SKM-1 (cell line): ENCODE measurements around the gene TST.

Experiments used
- DNase-seq: peaks from one replicate; lab custom pipeline; 2025; ENCODE audit not compliant: unreplicated experiment; lab: John Stamatoyannopoulos, UW

Gene TST

DNA sequence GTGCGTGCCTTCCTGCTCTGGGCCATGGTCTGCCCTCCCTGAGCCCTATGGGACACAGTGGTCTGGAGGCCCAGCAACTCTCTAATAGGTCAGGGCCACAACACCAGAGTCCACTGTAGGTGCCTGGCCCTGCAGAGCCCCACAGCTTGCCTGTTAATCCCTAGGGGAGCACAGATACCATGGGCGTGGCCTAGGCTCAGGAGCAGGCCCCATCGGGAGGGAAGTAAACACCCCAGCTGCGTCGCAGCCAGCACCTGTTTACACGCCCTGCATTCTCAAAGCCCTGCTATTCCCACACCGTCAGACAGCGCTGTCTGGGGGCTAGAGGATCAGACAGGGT is 34.8 kb upstream of the TST start:
- no peak for DNase-seq

DNA sequence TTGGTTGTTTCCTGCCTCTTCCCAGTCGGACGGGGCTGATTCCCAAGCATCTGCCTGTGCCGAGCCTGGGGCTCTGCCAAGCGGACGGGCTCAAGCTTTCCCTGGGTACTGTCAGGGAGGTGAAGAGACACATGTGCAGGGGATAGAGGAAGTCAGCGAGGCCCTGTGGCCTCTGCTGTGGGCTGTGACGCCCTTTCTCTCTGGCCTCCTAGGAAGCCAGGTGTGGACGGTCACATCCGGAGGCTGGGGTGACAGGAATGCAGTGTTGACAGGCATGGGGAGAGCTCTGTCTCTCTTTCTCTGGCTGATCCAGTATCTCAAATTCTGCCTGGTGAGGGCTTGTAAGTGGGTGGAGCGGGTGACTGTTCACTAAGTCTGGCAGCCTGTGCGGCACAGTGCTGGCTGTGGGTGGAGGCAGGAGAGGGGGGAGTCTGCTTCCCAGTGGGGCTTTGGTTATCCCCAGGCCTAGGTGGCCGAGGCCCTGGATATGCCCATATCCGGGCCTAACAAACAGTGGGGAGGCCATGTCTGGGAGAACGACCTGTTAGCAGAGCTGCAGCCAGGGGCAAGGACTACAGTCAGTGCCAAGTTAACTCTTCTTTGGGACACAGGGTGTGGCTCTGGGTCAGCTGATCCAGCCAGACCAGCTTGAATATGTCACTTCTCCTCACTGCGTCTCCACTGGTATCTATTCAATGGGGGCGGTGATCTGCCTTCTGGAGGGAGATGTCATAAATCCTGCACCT is 34.2 kb upstream of the TST start:
- DNase-seq = no peak

GRCh38 chr22:37052386-37053309 is 33.4 kb upstream of the TST start:
- no peak for DNase-seq

- no peak for DNase-seq
These were observed 32.4 kb upstream of the TST start, which contains the start of gene KCTD17 for GRCh38 chr22:37051391-37052385. TSS of gene KCTD17 (plus strand) at chr22:37051742. CDS start at chr22:37051761, 19 bp downstream.

DNA sequence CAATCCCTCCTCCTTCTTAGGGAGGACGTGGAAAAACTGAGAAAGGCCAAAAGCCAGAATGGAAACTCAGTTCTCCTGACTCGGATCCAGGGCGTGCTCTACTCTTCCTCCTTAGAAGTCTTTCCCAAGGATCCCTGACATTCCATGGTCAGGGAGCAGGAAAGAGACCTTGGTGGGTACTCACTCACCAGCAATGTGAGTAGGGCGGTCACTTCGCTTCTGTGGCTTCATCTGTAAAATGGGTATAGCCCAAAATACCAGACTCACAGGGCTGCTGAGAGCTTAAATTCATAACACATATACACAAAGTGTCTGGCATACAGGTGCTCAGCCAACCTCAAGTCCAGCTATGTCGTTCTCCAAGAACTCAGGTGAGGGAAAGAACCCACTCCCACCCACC is 31.7 kb upstream of the TST start:
- DNase-seq = no peak

GRCh38 chr22:37049224-37049623 is 30.0 kb upstream of the TST start:
- DNase-seq = no peak

DNA sequence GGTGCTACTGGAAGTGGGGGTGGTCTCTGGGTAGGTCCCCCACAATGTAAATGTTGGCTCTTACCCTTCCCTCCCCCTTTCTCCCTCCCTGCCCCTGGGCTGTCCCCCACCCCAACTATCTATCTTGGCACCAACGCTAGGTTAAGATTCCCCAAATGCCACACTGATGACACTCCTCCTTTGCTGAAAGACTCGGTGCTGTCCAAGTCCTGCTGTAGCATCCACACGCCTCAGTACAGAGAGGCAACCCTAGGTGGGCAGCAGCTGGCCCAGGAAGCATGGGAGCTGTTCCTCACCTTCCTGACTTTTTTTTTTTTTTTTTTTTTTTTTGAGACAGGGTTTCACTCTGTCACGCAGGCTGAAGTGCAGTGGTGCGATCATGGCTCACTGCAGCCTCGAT is 28.9 kb upstream of the TST start:
- DNase-seq = no peak

- DNase-seq = no peak
These were observed 27.8 kb upstream of the TST start for GRCh38 chr22:37047006-37047405.

DNA sequence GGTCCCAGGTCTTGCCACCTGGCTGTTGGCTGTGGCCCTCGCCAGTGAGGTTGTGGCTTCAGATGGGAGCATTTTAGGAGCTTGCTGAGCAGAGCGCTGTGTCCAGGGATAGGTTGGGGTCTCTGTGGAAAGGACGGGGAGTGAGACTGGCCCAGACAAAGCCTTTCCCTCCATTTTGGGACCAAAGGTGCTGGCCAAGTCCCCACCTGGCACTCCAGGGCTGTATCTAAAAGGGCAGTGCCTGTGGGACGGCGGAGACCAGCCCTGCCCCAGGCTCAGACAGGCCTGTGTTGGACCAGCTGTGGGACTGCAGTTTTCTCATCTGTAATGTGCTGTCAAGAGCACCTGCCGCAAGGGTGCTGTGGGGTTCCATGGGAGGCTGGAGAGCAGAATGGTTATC is 27.3 kb upstream of the TST start:
- no peak for DNase-seq

DNA sequence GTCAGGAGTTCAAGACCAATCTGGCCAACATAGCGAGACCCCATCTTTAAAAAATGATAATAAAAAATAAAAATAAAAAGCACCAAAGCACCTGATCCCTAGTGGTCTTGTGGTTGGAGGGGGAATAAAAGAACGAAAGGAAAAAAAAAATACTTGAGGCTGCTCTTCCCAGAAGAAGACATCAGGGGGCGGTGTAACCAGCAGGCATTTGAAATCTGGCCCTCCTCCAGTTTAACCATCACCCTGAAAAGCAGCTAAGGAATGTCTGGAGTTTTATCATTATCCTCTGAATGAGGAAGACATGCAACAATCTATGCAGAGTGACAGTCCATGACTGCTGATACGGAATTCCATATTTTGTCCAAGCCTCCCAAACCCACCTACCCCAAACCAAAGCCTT is 26.7 kb upstream of the TST start:
- DNase-seq = peak; percentile 7

- no peak for DNase-seq
These were observed 25.7 kb upstream of the TST start for GRCh38 chr22:37044634-37045625.

DNA sequence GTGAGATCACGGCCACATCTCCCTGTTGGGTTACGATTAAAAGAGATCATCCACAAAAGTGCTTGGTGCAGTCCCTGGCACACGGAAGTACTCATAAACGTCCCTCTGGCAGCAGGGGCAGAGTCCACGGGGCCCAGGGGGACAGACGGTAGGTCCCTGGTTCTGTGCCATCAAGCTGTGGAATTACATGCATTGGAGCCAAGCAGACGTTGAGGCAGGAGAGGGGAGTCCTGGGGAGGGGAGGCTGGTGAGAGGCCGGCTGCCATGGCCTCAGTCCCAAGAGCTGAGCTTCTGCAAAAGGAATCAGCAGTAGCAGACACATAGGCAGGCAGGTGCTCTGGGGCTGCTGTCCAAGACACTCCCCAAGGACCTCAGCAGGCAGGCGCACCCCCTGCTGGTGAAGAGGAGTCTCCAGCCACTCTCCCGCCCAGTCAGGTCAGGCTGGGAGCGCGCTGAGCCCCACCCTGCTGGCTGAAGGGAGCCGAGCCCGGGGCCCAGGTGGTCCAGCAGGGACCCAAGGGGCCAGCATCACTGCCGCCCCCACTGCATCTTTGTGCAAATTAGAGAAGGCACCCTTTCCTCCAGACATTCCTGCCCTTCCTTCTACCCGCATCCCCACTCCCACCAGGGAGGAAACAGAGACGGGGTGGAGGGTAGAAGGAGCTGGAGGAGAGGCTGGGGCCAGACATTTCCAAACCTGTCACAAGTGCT is 24.7 kb upstream of the TST start:
- DNase-seq = peak; percentile 68

DNA sequence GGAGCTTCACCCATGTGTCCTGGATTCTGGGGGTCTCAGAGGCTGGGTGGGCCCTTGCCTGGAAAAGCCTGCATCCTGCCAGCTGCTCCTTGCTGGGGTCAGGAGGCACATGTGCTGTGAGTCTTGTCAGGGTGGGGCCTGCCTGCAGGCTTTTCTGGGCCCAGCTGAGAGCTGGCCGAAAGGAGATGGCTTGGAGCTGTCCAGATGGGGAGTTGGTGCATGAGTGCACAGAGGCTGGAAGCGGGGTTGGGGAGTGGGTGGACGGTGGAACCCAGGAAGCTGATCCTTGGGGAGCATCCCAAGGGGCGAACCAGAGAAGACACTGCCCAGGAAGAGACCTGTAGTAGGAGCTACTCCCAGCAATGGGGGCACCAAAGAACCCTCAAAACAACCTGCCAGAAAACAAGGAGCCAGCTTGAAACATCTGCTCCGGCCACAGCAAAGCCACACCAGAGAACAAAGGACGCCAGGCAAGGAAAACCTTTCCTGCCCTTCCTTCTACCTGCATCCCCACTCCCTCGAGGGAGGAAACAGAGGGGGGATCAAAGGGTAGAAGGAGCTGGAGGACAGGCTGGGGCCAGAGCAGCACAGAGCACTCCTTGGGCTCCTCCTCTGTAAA is 24.1 kb upstream of the TST start:
- DNase-seq = no peak

GRCh38 chr22:37039466-37039865 is 20.2 kb upstream of the TST start:
- no peak for DNase-seq

DNA sequence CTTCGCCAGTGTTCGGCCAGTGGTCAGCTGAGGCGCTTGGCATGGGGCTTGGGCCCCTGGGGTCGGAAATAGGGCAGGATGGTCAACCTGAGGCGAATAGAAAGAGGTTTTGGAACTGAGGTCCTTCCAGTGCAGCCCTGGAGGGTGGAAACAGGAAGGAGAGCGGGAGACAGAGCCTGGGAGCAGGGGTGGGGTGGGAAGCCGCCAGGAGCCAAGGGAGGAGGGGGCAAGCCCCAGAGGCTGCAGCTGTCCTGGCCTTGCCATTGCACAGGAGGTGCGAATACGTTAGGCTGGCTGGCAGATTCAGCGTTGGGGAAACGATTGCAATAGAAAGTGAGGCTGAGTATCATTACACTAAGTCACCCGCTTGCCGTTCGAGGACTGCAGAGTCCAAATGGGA is 18.4 kb upstream of the TST start:
- no peak for DNase-seq

GRCh38 chr22:37036655-37037377 is 17.6 kb upstream of the TST start:
- no peak for DNase-seq

- no peak for DNase-seq
These were observed 14.6 kb upstream of the TST start for GRCh38 chr22:37033605-37034430.
